ENCODE results near the gene NGEF. TPM values are rescaled to one million over a fixed set of nuclear protein-coding genes. Genes with fewer than 3 reads are reported as not detected.

Gene NGEF
- total and polyA plus RNA-seq, 10 of the 15 experiments (the other 5 are each of a cell fraction or from before 2014, with no cell fraction given) = 0.12 TPM; not detected in 9

DNA sequence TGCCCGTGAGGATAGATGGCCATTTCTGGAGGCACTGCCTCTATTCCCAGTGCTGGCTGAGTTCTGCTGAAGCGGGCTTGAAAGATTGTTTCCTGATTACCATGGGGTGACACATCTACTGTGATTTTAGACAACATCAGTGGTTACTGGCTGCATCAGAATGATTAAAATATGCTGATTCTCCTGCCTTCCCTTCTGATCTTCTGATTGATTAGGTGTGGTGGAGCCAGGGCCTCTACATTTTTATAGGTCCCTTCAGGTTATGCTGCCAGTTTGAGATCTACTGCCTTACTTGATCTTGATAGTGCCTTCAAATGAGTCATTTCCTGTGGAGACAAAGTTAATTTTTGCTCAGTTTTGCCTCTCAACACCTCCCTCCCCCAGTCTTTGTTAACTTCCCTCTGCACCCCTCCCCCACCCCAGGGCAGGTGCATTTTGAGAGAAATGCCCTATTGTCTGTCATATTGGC, 174.6 kb downstream of the NGEF start (continued):
- TF ChIP-seq HDAC6 (IDR thresholded peaks at IDR 0.05; ENCODE audit: unreplicated experiment) = no peak
- TF ChIP-seq RUNX3 (IDR thresholded peaks at IDR 0.05; ENCODE audit: low read length) = peak; percentile 9; the same call in 1 of the 2 replicates
- peak; percentile 44 for TF ChIP-seq ZNF687 (IDR thresholded peaks at IDR 0.05)
- TF ChIP-seq ZNF207 (IDR thresholded peaks at IDR 0.05; ENCODE audit: borderline replicate concordance) = no peak
- no peak for TF ChIP-seq NRF1 (conservative IDR thresholded peaks at IDR 0.05; ENCODE audit: low read depth, low read length)
- TF ChIP-seq ETV6 (conservative IDR thresholded peaks at IDR 0.05 in 1 of 2, IDR thresholded peaks at IDR 0.05 in 1 of 2; ENCODE audit: borderline replicate concordance in 1 of 2, low read depth in 1 of 2) = no peak
- TF ChIP-seq IRF5 (IDR thresholded peaks at IDR 0.05; ENCODE audit: borderline replicate concordance) = no peak
- TF ChIP-seq PKNOX1 (IDR thresholded peaks at IDR 0.05) = peak; percentile 22; the same call in 1 of the 2 replicates
- no peak for TF ChIP-seq EED (IDR thresholded peaks at IDR 0.05; ENCODE audit: low read depth)
- TF ChIP-seq IRF3 (IDR thresholded peaks at IDR 0.05) = no peak
- TF ChIP-seq TCF7 (IDR thresholded peaks at IDR 0.05; ENCODE audit: borderline replicate concordance) = no peak
- TF ChIP-seq JUNB (IDR thresholded peaks at IDR 0.05) = 0 out of 2 replicates have a peak, but pooled peaks have one; percentile 39
- TF ChIP-seq LARP7 (IDR thresholded peaks at IDR 0.05) = no peak
- no peak for TF ChIP-seq RAD21 (IDR thresholded peaks at IDR 0.05; ENCODE audit: insufficient read depth, low read depth, low read length)
- no peak for TF ChIP-seq RFX5 (IDR thresholded peaks at IDR 0.05; ENCODE audit: low read depth, low read length)
- TF ChIP-seq HDAC2 (IDR thresholded peaks at IDR 0.05) = no peak
- TF ChIP-seq, protein P1, sequence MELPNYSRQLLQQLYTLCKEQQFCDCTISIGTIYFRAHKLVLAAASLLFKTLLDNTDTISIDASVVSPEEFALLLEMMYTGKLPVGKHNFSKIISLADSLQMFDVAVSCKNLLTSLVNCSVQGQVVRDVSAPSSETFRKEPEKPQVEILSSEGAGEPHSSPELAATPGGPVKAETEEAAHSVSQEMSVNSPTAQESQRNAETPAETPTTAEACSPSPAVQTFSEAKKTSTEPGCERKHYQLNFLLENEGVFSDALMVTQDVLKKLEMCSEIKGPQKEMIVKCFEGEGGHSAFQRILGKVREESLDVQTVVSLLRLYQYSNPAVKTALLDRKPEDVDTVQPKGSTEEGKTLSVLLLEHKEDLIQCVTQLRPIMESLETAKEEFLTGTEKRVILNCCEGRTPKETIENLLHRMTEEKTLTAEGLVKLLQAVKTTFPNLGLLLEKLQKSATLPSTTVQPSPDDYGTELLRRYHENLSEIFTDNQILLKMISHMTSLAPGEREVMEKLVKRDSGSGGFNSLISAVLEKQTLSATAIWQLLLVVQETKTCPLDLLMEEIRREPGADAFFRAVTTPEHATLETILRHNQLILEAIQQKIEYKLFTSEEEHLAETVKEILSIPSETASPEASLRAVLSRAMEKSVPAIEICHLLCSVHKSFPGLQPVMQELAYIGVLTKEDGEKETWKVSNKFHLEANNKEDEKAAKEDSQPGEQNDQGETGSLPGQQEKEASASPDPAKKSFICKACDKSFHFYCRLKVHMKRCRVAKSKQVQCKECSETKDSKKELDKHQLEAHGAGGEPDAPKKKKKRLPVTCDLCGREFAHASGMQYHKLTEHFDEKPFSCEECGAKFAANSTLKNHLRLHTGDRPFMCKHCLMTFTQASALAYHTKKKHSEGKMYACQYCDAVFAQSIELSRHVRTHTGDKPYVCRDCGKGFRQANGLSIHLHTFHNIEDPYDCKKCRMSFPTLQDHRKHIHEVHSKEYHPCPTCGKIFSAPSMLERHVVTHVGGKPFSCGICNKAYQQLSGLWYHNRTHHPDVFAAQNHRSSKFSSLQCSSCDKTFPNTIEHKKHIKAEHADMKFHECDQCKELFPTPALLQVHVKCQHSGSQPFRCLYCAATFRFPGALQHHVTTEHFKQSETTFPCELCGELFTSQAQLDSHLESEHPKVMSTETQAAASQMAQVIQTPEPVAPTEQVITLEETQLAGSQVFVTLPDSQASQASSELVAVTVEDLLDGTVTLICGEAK (IDR thresholded peaks at IDR 0.05; ENCODE audit: borderline replicate concordance) = no peak
- TF ChIP-seq POLR2AphosphoS2 (IDR thresholded peaks at IDR 0.05; ENCODE audit: low read depth, low read length) = no peak
